ENCODE data around the gene HSPB9. TPM values are rescaled to one million over a fixed set of nuclear protein-coding genes. Genes with fewer than 3 reads are reported as not detected.

HSPB9 gene
- total and polyA plus RNA-seq, 4 donors: 0.03 to 0.20 (median 0.18) TPM; not detected in 1

DNA sequence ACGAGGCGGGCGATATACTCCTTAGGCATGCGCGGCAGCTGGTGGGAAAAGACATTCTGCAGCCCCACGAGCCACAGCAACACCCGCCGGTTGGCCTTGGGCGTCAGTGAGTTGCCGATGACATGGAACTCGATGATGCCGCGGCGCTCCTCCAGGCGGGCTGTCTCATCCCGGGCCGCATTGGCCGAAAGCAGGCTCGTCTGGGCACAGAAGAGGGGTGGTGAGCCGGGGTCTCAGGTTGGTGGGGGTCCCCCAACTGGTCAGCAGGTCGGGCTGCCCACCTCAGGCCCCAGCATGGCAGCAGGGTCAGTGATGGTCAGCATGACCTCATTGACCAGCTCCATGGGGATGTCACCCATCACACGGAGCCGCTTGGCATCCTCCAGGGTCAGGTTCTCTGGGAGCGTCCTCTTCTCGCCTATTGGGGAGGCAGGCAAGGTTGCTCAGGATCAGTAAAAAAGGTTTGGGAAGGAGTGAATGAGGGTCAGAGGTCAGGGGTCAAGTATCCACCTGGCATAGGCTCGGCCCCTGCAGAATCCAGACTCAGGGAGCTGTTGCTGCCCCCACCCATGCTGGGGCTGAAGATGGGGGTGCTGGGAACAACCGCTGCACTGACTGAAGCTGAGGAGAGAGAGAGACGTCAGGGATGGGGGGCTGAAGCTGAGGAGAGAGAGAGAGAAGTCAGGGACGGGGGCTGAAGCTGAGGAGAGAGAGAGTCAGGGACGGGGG, 5.0 kb upstream of the HSPB9 start:
- Histone ChIP-seq H3K27me3 (ENCODE audit: control insufficient read depth in 3 of 3, insufficient read depth in 3 of 3, low read length in 2 of 3) (no peaks in the 10 kb centered on the region), H3K4me3 (no peak overlapping the region), H3K9ac (ENCODE audit: insufficient read depth in 1 of 2, low read length in 2 of 2) (no peak overlapping the region), H3K4me1 (ENCODE audit: control insufficient read depth in 5 of 5, insufficient read depth in 5 of 5, low read length in 5 of 5) (peaks cover 2 to 18% (median 8%) of the 10 kb centered on the region in 5 donors), H3K9me3 (ENCODE audit: control insufficient read depth in 4 of 4, insufficient read depth in 3 of 4, low read length in 3 of 4) (no peaks in the 10 kb centered on the region), H3K27ac (ENCODE audit: low read depth in 1 of 2, low read length in 1 of 2) (no peak overlapping the region), H3K36me3 (ENCODE audit: control insufficient read depth in 4 of 4, insufficient read depth in 4 of 4, low read length in 4 of 4) (peaks cover 0 to 22% (median 15%) of the 10 kb centered on the region in 4 donors)
- no peak for ATAC-seq (ENCODE audit: insufficient read depth, low FRiP score)
- no peak for DNase-seq
- TF ChIP-seq, protein P1, sequence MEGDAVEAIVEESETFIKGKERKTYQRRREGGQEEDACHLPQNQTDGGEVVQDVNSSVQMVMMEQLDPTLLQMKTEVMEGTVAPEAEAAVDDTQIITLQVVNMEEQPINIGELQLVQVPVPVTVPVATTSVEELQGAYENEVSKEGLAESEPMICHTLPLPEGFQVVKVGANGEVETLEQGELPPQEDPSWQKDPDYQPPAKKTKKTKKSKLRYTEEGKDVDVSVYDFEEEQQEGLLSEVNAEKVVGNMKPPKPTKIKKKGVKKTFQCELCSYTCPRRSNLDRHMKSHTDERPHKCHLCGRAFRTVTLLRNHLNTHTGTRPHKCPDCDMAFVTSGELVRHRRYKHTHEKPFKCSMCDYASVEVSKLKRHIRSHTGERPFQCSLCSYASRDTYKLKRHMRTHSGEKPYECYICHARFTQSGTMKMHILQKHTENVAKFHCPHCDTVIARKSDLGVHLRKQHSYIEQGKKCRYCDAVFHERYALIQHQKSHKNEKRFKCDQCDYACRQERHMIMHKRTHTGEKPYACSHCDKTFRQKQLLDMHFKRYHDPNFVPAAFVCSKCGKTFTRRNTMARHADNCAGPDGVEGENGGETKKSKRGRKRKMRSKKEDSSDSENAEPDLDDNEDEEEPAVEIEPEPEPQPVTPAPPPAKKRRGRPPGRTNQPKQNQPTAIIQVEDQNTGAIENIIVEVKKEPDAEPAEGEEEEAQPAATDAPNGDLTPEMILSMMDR (IDR thresholded peaks at IDR 0.05; ENCODE audit: control extremely low read depth, extremely low read depth): no peak
- 89 to 92% methylated on average over 29 to 30 of the region's 30 CpGs for WGBS, 2 donors

DNA sequence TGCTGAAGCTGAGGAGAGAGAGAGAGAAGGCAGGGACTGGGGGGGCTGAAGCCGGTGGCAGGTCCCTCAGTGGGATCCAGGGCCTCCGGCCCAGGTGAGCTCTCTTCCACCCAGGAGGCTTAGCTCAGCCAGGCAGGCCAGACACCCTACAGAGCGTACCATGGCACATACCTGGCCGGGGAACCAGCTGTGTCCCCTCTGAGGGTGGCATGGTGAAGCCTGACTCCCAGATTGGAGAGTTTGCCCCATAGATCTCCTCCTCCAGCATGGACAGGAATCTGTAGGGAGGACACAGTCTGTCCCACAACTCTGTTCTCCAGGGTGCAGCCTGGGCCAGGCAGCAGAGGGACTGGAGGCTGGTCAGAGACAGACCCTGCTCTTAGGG, 4.5 kb upstream of the HSPB9 start:
- H3K27me3 ChIP-seq (ENCODE audit: control insufficient read depth in 3 of 3, insufficient read depth in 3 of 3, low read length in 2 of 3): no peaks in the 10 kb centered on the region
- H3K4me3 ChIP-seq: no peak overlapping the region
- H3K9me3 ChIP-seq (ENCODE audit: control insufficient read depth in 4 of 4, insufficient read depth in 3 of 4, low read length in 3 of 4): no peaks in the 10 kb centered on the region
- TF ChIP-seq, protein P1 (IDR thresholded peaks at IDR 0.05; ENCODE audit: control extremely low read depth, extremely low read depth): no peak
- H3K9ac ChIP-seq (ENCODE audit: insufficient read depth in 1 of 2, low read length in 2 of 2): no peak overlapping the region
- peaks cover 0 to 13% (median 7%) of the 10 kb centered on the region in 5 donors for H3K4me1 ChIP-seq (ENCODE audit: control insufficient read depth in 5 of 5, insufficient read depth in 5 of 5, low read length in 5 of 5)
- no peak for ATAC-seq (ENCODE audit: insufficient read depth, low FRiP score)
- DNase-seq: no peak
- no peak overlapping the region for H3K27ac ChIP-seq (ENCODE audit: low read depth in 1 of 2, low read length in 1 of 2)
- H3K36me3 ChIP-seq (ENCODE audit: control insufficient read depth in 4 of 4, insufficient read depth in 4 of 4, low read length in 4 of 4): peaks cover 0 to 21% (median 15%) of the 10 kb centered on the region in 4 donors
- 98% methylated on average over 4 of the region's 4 CpGs for WGBS, 2 donors

DNA sequence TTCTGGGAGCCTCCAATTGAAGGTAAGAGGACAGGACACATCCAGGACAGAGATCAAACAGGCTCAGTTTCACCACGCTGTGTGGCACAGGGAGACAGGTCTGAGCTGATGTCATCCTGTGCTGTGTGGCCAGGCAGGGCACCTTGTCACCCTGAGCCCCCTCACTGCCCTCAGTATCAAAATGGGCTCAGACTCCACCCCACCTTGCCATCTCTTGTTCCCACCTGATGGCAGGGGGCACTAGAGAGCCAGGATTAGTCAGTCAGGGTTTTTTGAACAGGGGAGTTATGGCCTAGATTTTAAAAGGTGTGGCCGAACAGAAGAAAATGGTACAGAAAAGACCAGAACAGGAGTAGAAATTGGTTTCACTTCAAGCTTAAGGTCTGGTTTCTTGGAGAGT, 4.1 kb upstream of the HSPB9 start:
- TF ChIP-seq, protein P1 (IDR thresholded peaks at IDR 0.05; ENCODE audit: control extremely low read depth, extremely low read depth): peak; percentile 12
- H3K27ac ChIP-seq (ENCODE audit: low read depth in 1 of 2, low read length in 1 of 2): no peak overlapping the region
- H3K4me3 ChIP-seq: no peak overlapping the region
- H3K4me1 ChIP-seq (ENCODE audit: control insufficient read depth in 5 of 5, insufficient read depth in 5 of 5, low read length in 5 of 5): peaks cover 0 to 11% (median 5%) of the 10 kb centered on the region in 5 donors
- H3K9me3 ChIP-seq (ENCODE audit: control insufficient read depth in 4 of 4, insufficient read depth in 3 of 4, low read length in 3 of 4): no peaks in the 10 kb centered on the region
- WGBS, 2 donors: 81 to 91% methylated on average over 2 of the region's 2 CpGs
- ATAC-seq (ENCODE audit: insufficient read depth, low FRiP score): no peak
- H3K9ac ChIP-seq (ENCODE audit: insufficient read depth in 1 of 2, low read length in 2 of 2): no peak overlapping the region
- DNase-seq: no peak
- H3K27me3 ChIP-seq (ENCODE audit: control insufficient read depth in 3 of 3, insufficient read depth in 3 of 3, low read length in 2 of 3): no peaks in the 10 kb centered on the region
- peaks cover 0 to 21% (median 14%) of the 10 kb centered on the region in 4 donors for H3K36me3 ChIP-seq (ENCODE audit: control insufficient read depth in 4 of 4, insufficient read depth in 4 of 4, low read length in 4 of 4)

All from lung (tissue), 12 donors.